ENCODE results near the gene WAS.

GRCh38 chrX:48715876-48716502 is 32.4 kb downstream of the WAS start:
- no peak for TF ChIP-seq FOXP1 (CRISPR knock-in tag; IDR thresholded peaks at IDR 0.05; ENCODE audit: borderline replicate concordance)
- TF ChIP-seq CTCF (IDR thresholded peaks at IDR 0.05), result no peak
- TF ChIP-seq ETV6 (CRISPR knock-in tag; IDR thresholded peaks at IDR 0.05), result no peak
- no peak for TF ChIP-seq MLX (CRISPR knock-in tag; IDR thresholded peaks at IDR 0.05)
- no peak for TF ChIP-seq CREB1 (CRISPR knock-in tag; IDR thresholded peaks at IDR 0.05)
- TF ChIP-seq E2F1 (CRISPR knock-in tag; IDR thresholded peaks at IDR 0.05), result no peak
- TF ChIP-seq MAX (CRISPR knock-in tag; IDR thresholded peaks at IDR 0.05), result no peak
- no peak for TF ChIP-seq ZNF423 (CRISPR knock-in tag; IDR thresholded peaks at IDR 0.05)
- TF ChIP-seq ZBTB21 (CRISPR knock-in tag; IDR thresholded peaks at IDR 0.05; ENCODE audit: borderline replicate concordance), result no peak
- TF ChIP-seq JAZF1 (CRISPR knock-in tag; IDR thresholded peaks at IDR 0.05), result no peak
- no peak for TF ChIP-seq ESRRA (CRISPR knock-in tag; IDR thresholded peaks at IDR 0.05; ENCODE audit: borderline replicate concordance)
- TF ChIP-seq FOXP4 (CRISPR knock-in tag; IDR thresholded peaks at IDR 0.05), result no peak
- no peak for TF ChIP-seq ATF2 (CRISPR knock-in tag; IDR thresholded peaks at IDR 0.05; ENCODE audit: borderline replicate concordance, low read depth)

Data from WTC11 (cell line).